Activated CD4-positive, alpha-beta T cell treated with anti-CD3 and anti-CD28 coated beads for 36 hours (primary cell): ENCODE data around the gene PADI3. TPM values are rescaled to one million over a fixed set of nuclear protein-coding genes. Genes with fewer than 3 reads are reported as not detected.
"Not testable (repeated sequence)": the region's sequence is repeated elsewhere in the genome, so short reads cannot be mapped to it uniquely, and the experiment has no call there.

Experiments used
- ATAC-seq: fragments of 200-7000 bp; cut with Tn5 transposase; one replicate; pipeline ENCODE4 v1.10.0; 2021; ENCODE audit warnings: mild to moderate bottlenecking, moderate library complexity
- CTCF ChIA-PET: fragments of 350-600 bp; sonication (Branson Sonifier 250); formaldehyde crosslinking; loops from one replicate; lab custom pipeline; 2021; ENCODE audit warnings: antibody characterized with exemption; lab: Charles Lee
- POLR2A ChIA-PET: fragments of 350-600 bp; sonication (Branson Sonifier 250); formaldehyde crosslinking; loops from one replicate; lab custom pipeline; 2021; ENCODE audit warnings: antibody characterized with exemption, inconsistent platforms; lab: Charles Lee
- DNase-seq: peaks from one replicate; pipeline ENCODE4 v3.0.0-alpha.2; 2020
- H3K27ac Mint-ChIP-seq: one replicate; pipeline ENCODE4 v1.8.0; 2021; ENCODE audit warnings: mixed read lengths
- H3K27me3 Mint-ChIP-seq: one replicate; pipeline ENCODE4 v1.8.0; 2021; ENCODE audit warnings: mixed read lengths
- H3K36me3 Mint-ChIP-seq: one replicate; pipeline ENCODE4 v1.8.0; 2021; ENCODE audit warnings: low read depth, mixed read lengths
- H3K4me1 Mint-ChIP-seq: one replicate; pipeline ENCODE4 v1.8.0; 2021; ENCODE audit warnings: mixed read lengths
- H3K4me3 Mint-ChIP-seq: one replicate; pipeline ENCODE4 v1.8.0; 2021; ENCODE audit warnings: mild to moderate bottlenecking, moderate library complexity, mixed read lengths
- H3K9me3 Mint-ChIP-seq: one replicate; pipeline ENCODE4 v1.8.0; 2021; ENCODE audit warnings: low read depth, mixed read lengths
- intact Hi-C, 2 experiments: fragments of 100-400 bp; cut with DNase I in 1 of 2; cut with micrococcal nuclease in 1 of 2; formaldehyde crosslinking; loops; one replicate each; pipeline versions ENCODE4 v1.14.2 to v1.15.1; 2022 to 2024; cut with DNase I, micrococcal nuclease
- microRNA-seq: library from miRNA; unstranded; fragments of <30 nt; microRNA quantifications from one replicate; pipeline ENCODE4 v1.2.0, GENCODE V29; 2021; ENCODE audit warnings: borderline replicate concordance
- total RNA-seq, 2 experiments: library from RNA; stranded (reverse); gene quantifications; one replicate each; pipeline ENCODE4 v1.2.3, GENCODE V29; 2021

Gene PADI3
- total RNA-seq, 2 experiments from 2014 or later: not detected

- DNase-seq (no peak), ATAC-seq (no peak)
- Mint-ChIP-seq H3K9me3 (no peaks in the 10 kb centered on the region), H3K4me3 (no peak overlapping the region), H3K36me3 (no peaks in the 10 kb centered on the region), H3K4me1 (no peaks in the 10 kb centered on the region), H3K27ac (no peak overlapping the region), H3K27me3 (no peaks in the 10 kb centered on the region)
- ChIA-PET CTCF (interaction anchor here (1.2 kb wide), 1 partner anchor 46 kb away, joined by 3 read pairs; no protein-coding TSS in a partner anchor), POLR2A (no interaction called here)
- intact Hi-C loops: no loop called here
These were observed 70.9 kb downstream of the PADI3 start for GRCh38 chr1:17319561-17320350.

DNA sequence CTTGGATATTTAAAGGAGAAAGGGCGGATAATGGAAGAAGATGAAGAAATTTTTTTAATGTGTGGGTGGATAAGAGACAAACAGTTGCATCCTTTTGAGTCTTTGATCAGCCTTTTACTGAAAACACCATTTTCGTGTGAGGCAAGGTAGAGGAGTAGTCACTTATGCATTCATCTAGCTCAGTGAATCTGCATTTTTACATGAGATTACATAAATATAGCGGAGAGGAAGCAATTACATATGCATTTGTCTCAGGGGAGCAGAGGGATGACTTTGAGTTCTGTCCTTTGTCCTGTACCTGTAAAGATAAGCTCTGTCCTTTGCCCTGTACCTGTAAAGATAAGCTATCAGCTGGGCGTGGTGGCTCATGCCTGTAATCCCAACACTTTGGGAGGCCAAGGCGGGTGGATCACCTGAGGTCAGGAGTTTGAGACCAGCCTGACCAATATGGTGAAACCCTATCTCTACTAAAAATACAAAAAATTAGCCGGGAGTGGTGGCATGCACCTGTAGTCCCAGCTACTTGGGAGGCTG is 73.0 kb downstream of the PADI3 start:
- H3K36me3 Mint-ChIP-seq, ATAC-seq, CTCF ChIA-PET, POLR2A ChIA-PET, H3K9me3 Mint-ChIP-seq, H3K4me1 Mint-ChIP-seq, H3K27me3 Mint-ChIP-seq, H3K27ac Mint-ChIP-seq, H3K4me3 Mint-ChIP-seq, intact Hi-C loops, DNase-seq: not testable (repeated sequence)

DNA sequence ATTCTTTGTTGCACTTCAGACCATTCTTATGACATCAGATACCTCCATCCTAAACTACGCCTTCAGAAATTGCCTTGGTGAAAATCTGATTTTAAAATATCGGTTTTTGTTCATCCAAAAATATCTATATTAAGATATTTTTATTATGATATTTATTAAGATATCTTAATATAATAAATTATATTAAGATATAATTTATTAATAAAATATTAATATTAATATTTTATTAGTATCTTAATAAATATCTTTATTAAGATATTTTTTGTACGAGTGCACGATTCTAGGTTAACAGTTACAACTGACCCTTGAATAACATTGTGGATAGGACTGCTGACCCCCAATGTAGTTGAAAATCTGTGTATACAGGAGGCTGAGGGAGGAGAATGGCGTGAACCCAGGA is 80.0 kb downstream of the PADI3 start:
- ChIA-PET POLR2A (no interaction called here), CTCF (no interaction called here)
- H3K27ac Mint-ChIP-seq: no peak overlapping the region
- intact Hi-C loops: no loop called here
- H3K36me3 Mint-ChIP-seq: no peaks in the 10 kb centered on the region
- H3K9me3 Mint-ChIP-seq: no peaks in the 10 kb centered on the region
- H3K4me1 Mint-ChIP-seq: no peaks in the 10 kb centered on the region
- ATAC-seq: no peak
- H3K27me3 Mint-ChIP-seq: peaks cover 3% of the 10 kb centered on the region
- H3K4me3 Mint-ChIP-seq: no peak overlapping the region
- DNase-seq: no peak

- H3K36me3 Mint-ChIP-seq: no peaks in the 10 kb centered on the region
- ChIA-PET CTCF (no interaction called here), POLR2A (no interaction called here)
- H3K27ac Mint-ChIP-seq: no peak overlapping the region
- no peaks in the 10 kb centered on the region for H3K9me3 Mint-ChIP-seq
- no peak for DNase-seq
- ATAC-seq: no peak
- H3K4me3 Mint-ChIP-seq: no peak overlapping the region
- no peaks in the 10 kb centered on the region for H3K4me1 Mint-ChIP-seq
- intact Hi-C loops: no loop called here
- peaks cover 3% of the 10 kb centered on the region for H3K27me3 Mint-ChIP-seq
These were observed 80.7 kb downstream of the PADI3 start for GRCh38 chr1:17329610-17330009.

DNA sequence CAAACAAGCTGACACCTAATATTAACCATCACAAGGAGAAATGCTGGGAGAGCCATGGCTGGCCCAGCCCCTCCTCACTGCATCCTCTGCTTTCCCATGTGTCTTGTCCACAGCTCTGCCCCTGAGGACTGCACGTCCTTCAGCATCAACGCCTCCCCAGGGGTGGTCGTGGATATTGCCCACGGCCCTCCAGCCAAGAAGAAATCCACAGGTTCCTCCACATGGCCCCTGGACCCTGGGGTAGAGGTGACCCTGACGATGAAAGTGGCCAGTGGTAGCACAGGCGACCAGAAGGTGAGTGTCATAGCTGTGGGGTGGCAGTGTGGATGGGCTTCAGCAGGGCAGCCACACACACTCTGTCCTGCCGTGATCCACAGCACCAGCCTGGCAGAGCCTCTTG is 82.0 kb downstream of the PADI3 start:
- H3K27ac Mint-ChIP-seq: no peak overlapping the region
- ChIA-PET POLR2A (no interaction called here), CTCF (no interaction called here)
- peaks cover 7% of the 10 kb centered on the region for H3K27me3 Mint-ChIP-seq
- no peaks in the 10 kb centered on the region for H3K36me3 Mint-ChIP-seq
- no peak overlapping the region for H3K4me3 Mint-ChIP-seq
- DNase-seq (no peak), ATAC-seq (no peak)
- H3K4me1 Mint-ChIP-seq: no peaks in the 10 kb centered on the region
- intact Hi-C loops: no loop called here
- H3K9me3 Mint-ChIP-seq: no peaks in the 10 kb centered on the region

GRCh38 chr1:17333081-17333480 is 84.2 kb downstream of the PADI3 start:
- intact Hi-C loops: no loop called here
- peaks cover 1% of the 10 kb centered on the region for H3K4me1 Mint-ChIP-seq
- POLR2A ChIA-PET: no interaction called here
- ATAC-seq (no peak), DNase-seq (no peak)
- peaks cover 10% of the 10 kb centered on the region for H3K27me3 Mint-ChIP-seq
- H3K27ac Mint-ChIP-seq: no peak overlapping the region
- H3K36me3 Mint-ChIP-seq: no peaks in the 10 kb centered on the region
- CTCF ChIA-PET: interaction anchor here (0.6 to 0.7 kb wide), 2 partner anchors 132 to 203 kb away, joined by 3 read pairs; no protein-coding TSS in a partner anchor
- H3K9me3 Mint-ChIP-seq: no peaks in the 10 kb centered on the region
- H3K4me3 Mint-ChIP-seq: no peak overlapping the region

Small RNA genes lying within 50 kb of the gene (microRNA-seq; reads per million reads assigned to microRNA genes)
- not detected for gene MIR3972

Other genes with a start within 250 kb of the PADI3 start
- gene ATP13A2, start 237.2 kb upstream of the PADI3 start, total RNA-seq: 10 to 100 TPM; 30.7 to 32.0 TPM
- 100 to 1,000 TPM; 132 to 149 TPM for gene SDHB, start 195.1 kb upstream of the PADI3 start, total RNA-seq
- gene PADI2, start 129.6 kb upstream of the PADI3 start, total RNA-seq: under 1 TPM in 1 of 2 experiments, not detected in 1; 0.05 TPM
- gene PADI1, start 44.0 kb upstream of the PADI3 start, total RNA-seq: not detected
- under 1 TPM; 0.23 to 0.30 TPM for gene PADI4, start 59.1 kb downstream of the PADI3 start, total RNA-seq
- gene PADI6, start 123.1 kb downstream of the PADI3 start, total RNA-seq: not detected
- gene RCC2, start 190.6 kb downstream of the PADI3 start, total RNA-seq: 100 to 1,000 TPM; 107 to 120 TPM